Psoas muscle (tissue), 8 donors: Measurements from ENCODE around the gene LARP7. TPM values are rescaled to one million over a fixed set of nuclear protein-coding genes. Genes with fewer than 3 reads are reported as not detected.
"Not testable (repeated sequence)": the region's sequence is repeated elsewhere in the genome, so short reads cannot be mapped to it uniquely, and the experiment has no call there.

Source experiments
- ATAC-seq, 4 donors: fragments of 200-7000 bp; cut with Tn5 transposase; one replicate each; pipeline ENCODE4 v1.9.1; 2020; ENCODE audit warnings: moderate library complexity in 3 of 4, mild to moderate bottlenecking in 2 of 4
- DNase-seq, 2 donors: peaks; one replicate each; pipeline ENCODE4 v3.0.0-alpha.2; 2020
- H3K27ac ChIP-seq: fragments of 200-600 bp; one replicate; pipeline ENCODE4 v1.8.0; 2022
- H3K27me3 ChIP-seq, 3 donors: fragments of 200-600 bp in 1 of 3; one replicate each; pipeline versions ENCODE4 v1.6.1 to v1.8.0; 2013 to 2022; ENCODE audit warnings: low read length in 2 of 3, mild to moderate bottlenecking in 2 of 3, moderate library complexity in 1 of 3; ENCODE audit not compliant: insufficient read depth in 3 of 3
- H3K36me3 ChIP-seq, 2 donors: fragments of 200-600 bp in 1 of 2; one replicate each; pipeline versions ENCODE4 v1.6.1 to v1.8.0; 2013 to 2022; ENCODE audit warnings: low read depth in 1 of 2, mild to moderate bottlenecking in 1 of 2, moderate library complexity in 1 of 2; ENCODE audit not compliant: insufficient read depth in 1 of 2
- H3K4me1 ChIP-seq: fragments of 200-600 bp; one replicate; pipeline ENCODE4 v1.8.0; 2022
- H3K4me3 ChIP-seq: fragments of 200-600 bp; one replicate; pipeline ENCODE4 v1.8.0; 2022; ENCODE audit warnings: mild to moderate bottlenecking
- H3K9me3 ChIP-seq: fragments of 200-600 bp; one replicate; pipeline ENCODE4 v1.8.0; 2022
- WGBS, 3 donors: extraction: QIAGEN DNeasy Blood & Tissue Kit; methylation state at CpG; one replicate each; pipeline versions ENCODE4 v1.1.6 to v1.1.7; 2013; 5-methylcytosine and 5-hydroxymethylcytosine counted together
- intact Hi-C, 2 donors: fragments of 100-400 bp; cut with DNase I; formaldehyde crosslinking; loops; one replicate each; pipeline versions ENCODE4 v1.11.0 to v1.14.2; 2022
- polyA plus RNA-seq, 3 donors: library from polyadenylated mRNA; stranded (reverse); fragments of 200-250 nt; gene quantifications; one replicate each; pipeline ENCODE4 v1.2.3, GENCODE V29; 2013
- total RNA-seq, 4 donors: library from RNA; stranded (reverse); fragmentation: NEBNext Ultra II Directional in 2 of 4; extraction: Animal tissue kit (Norgen Biotek cat#: 25700) in 2 of 4; gene quantifications; one replicate each; pipeline versions ENCODE4 v1.2.1 to v1.2.4, GENCODE V29; 2021 to 2023
- TF ChIP-seq, protein P1 (sequence below): fragments of 200-600 bp; IDR thresholded peaks from one replicate; pipeline ENCODE4 v1.8.0; 2022; ENCODE audit warnings: antibody characterized with exemption
- donor health status: healthy with polysubstance abuse.
- donor health status: DM: no; HTN: no; CAD: no; lungs with moderate emphysema.
- donor health status: Bipolar disorder and iron deficiency.
- donor health status: healthy.
- donor health status: DM: yes; HTN: yes; CAD: no.
- donor health status: DM: no; HTN: no; CAD: no.
- donor health status: DM: no; HTN: no; CAD: no.
- donor health status: DM: yes; HTN: yes; CAD: no.

Gene LARP7
- total and polyA plus RNA-seq, 7 donors, result 25.7 to 45.5 (median 32.9) TPM

DNA sequence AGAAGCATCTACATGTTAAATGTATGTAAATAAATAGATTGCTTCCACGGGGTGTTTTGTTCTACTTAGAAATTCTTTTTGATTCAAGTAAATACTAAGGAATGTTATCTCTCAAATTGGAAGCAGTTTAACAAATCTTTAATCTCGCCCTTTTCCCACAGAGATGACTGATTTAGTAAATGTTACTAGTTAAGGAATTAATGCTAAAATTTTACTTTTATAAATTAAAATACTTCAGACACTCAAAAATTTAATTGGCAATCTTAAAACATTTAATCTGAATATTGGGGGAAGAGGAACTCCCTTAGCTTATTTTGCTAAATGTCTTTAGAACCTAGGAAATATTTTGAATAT lies 12.1 kb downstream of the LARP7 start:
- H3K27ac ChIP-seq, result no peak overlapping the region

DNA sequence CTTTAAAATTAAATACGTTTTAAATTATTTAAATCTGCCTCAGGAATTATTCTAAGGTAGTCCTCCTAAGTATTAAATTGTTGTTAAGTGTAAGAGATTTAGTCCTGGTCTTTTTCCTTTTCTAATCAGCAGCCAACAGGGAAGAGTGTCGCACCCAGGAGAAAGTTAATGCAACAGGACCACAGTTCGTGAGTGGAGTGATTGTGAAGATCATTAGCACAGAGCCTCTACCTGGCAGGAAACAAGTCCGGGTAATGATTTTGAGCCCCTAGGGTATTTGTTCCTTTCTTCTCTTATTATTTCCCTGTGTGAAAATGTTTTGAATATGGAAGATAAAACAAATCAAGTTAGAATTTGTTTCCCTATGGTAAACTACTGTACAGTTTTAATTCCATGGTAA lies 13.4 kb downstream of the LARP7 start:
- Histone ChIP-seq H3K27me3 (no peaks in the 10 kb centered on the region), H3K9me3 (no peaks in the 10 kb centered on the region), H3K4me1 (no peaks in the 10 kb centered on the region), H3K36me3 (peaks cover 8 to 100% of the 10 kb centered on the region in 2 donors), H3K27ac (no peak overlapping the region), H3K4me3 (no peak overlapping the region)
- WGBS, 3 donors, result 60 to 64% (median 63%) methylated on average over 4 of the region's 4 CpGs
- intact Hi-C loops, result no loop called here
- ATAC-seq (no peak), DNase-seq (no peak)
- TF ChIP-seq, protein P1, sequence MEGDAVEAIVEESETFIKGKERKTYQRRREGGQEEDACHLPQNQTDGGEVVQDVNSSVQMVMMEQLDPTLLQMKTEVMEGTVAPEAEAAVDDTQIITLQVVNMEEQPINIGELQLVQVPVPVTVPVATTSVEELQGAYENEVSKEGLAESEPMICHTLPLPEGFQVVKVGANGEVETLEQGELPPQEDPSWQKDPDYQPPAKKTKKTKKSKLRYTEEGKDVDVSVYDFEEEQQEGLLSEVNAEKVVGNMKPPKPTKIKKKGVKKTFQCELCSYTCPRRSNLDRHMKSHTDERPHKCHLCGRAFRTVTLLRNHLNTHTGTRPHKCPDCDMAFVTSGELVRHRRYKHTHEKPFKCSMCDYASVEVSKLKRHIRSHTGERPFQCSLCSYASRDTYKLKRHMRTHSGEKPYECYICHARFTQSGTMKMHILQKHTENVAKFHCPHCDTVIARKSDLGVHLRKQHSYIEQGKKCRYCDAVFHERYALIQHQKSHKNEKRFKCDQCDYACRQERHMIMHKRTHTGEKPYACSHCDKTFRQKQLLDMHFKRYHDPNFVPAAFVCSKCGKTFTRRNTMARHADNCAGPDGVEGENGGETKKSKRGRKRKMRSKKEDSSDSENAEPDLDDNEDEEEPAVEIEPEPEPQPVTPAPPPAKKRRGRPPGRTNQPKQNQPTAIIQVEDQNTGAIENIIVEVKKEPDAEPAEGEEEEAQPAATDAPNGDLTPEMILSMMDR, result no peak

More for the DNA sequence above, 12.1 kb downstream of the LARP7 start:
- Histone ChIP-seq H3K9me3 (no peaks in the 10 kb centered on the region), H3K4me3 (no peak overlapping the region), H3K4me1 (no peaks in the 10 kb centered on the region), H3K36me3 (peaks cover 8 to 97% of the 10 kb centered on the region in 2 donors), H3K27me3 (no peaks in the 10 kb centered on the region)
- ATAC-seq (no peak), DNase-seq (no peak)
- TF ChIP-seq, protein P1, result no peak
- intact Hi-C loops, result no loop called here
- WGBS, 3 donors, result 49 to 55% (median 50%) methylated on average over 2 of the region's 2 CpGs

DNA sequence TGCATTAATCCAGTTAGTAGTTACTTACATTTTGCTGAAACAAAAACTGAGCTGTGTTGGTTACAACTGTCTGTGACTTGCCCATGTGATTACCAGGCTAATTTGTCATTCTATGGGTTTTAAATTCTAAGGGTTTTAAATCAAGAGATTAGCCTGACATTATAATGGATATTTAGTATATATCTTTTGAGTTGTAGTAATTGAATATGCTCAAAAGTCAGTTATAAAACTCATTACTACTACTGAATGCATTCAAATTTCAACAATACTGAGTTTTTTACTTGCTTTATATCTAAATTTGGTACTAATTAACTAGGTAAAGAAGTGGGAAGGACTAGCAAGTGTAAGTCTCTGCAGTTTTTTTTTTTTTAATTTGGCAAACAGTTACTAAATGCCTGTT lies 14.7 kb downstream of the LARP7 start:
- Histone ChIP-seq H3K4me3 (no peak overlapping the region), H3K36me3 (peaks cover 5 to 100% of the 10 kb centered on the region in 2 donors), H3K4me1 (no peaks in the 10 kb centered on the region), H3K27ac (no peak overlapping the region), H3K27me3 (no peaks in the 10 kb centered on the region), H3K9me3 (no peaks in the 10 kb centered on the region)
- no peak for ATAC-seq
- TF ChIP-seq, protein P1, result no peak
- no peak for DNase-seq
- intact Hi-C loops, result no loop called here

DNA sequence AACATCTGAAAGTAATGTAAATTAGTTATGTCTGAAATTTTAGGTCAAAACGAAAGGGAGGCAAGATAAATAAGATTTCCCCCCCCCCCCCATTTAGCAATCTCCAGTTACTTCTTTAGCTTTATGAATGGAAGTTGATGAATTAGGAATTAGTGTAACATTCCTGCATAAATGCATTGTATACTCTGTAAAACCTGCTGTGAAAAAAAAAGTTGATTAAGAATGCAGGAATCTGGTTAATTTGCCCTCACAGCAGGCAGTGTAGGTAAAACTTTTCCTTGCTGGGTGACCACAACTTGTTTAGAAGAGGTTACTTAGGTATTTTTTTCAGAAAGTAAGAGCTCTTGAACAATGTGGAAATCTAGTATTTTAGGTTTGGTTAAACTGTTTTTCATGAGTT lies 15.3 kb downstream of the LARP7 start:
- TF ChIP-seq, protein P1, result no peak
- peaks cover under 1 to 100% of the 10 kb centered on the region in 2 donors for H3K36me3 ChIP-seq
- no peaks in the 10 kb centered on the region for H3K4me1 ChIP-seq
- DNase-seq (no peak), ATAC-seq (no peak)
- intact Hi-C loops, result no loop called here
- 47 to 57% (median 48%) methylated on average over 1 of the region's 1 CpG for WGBS, 3 donors
- H3K27ac ChIP-seq, result no peak overlapping the region
- no peak overlapping the region for H3K4me3 ChIP-seq
- H3K9me3 ChIP-seq, result no peaks in the 10 kb centered on the region
- no peaks in the 10 kb centered on the region for H3K27me3 ChIP-seq

DNA sequence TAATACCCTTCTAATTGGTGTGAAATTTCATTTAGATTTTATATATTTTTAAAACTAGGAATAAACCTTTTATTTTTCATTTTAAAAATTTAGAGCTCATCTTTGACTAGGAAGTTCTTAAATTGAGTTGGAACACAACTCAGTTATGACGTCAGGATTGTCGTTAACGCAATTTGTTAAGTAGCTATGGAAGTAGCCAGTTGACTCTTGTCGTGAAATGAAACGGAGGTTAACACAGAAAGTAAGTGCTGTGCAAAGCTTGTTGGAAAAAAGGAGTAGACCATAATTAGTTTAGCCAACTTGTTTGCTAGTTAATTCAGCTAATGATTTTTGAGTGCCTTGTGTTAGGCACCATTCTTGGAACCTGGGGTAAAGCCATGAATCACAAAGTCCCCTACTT lies 18.3 kb downstream of the LARP7 start:
- H3K4me3 ChIP-seq, result no peak overlapping the region
- intact Hi-C loops, result no loop called here
- TF ChIP-seq, protein P1, result no peak
- ATAC-seq (no peak), DNase-seq (no peak)
- H3K9me3 ChIP-seq, result no peaks in the 10 kb centered on the region
- H3K27me3 ChIP-seq, result no peaks in the 10 kb centered on the region
- no peaks in the 10 kb centered on the region for H3K4me1 ChIP-seq
- WGBS, 3 donors, result 76 to 82% (median 82%) methylated on average over 5 of the region's 5 CpGs
- H3K36me3 ChIP-seq, result peaks cover 0 to 92% of the 10 kb centered on the region in 2 donors
- H3K27ac ChIP-seq, result no peak overlapping the region

DNA sequence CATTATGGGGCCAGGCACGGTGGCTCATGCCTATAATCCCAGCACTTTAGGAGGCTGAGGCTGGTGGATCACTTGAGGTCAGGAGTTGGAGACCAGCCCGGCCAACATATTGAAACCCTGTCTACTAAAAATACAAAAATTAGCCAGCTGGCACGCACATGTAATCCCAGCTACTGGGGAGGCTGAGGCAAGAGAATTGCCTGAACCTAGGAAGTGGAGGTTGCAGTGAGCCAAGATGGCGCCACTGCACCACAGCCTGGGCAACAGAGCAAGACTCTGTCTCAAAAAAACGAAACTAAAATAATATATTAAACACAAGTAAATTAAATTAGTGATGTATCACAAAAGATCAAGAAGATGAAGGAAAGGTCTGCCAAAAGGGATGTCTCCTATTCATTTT lies 19.2 kb downstream of the LARP7 start:
- intact Hi-C loops, ATAC-seq, DNase-seq, H3K4me1 ChIP-seq, H3K9me3 ChIP-seq, H3K27me3 ChIP-seq, H3K4me3 ChIP-seq, H3K27ac ChIP-seq: not testable (repeated sequence)
- peaks cover 0 to 83% of the 10 kb centered on the region in 2 donors for H3K36me3 ChIP-seq
- WGBS, 3 donors, result 94 to 97% (median 95%) methylated on average over 5 of the region's 5 CpGs
